Neuron (in vitro differentiated cells): ENCODE data around the gene CHAF1A.
A peak's percentile ranks its signal among the peaks of the same experiment; 100 is the strongest.

ENCODE experiments used
- H2AFZ ChIP-seq: one replicate; pipeline ENCODE4 v1.6.1; 2013; ENCODE audit warnings: low read depth, mild to moderate bottlenecking, inconsistent platforms, low read length, moderate library complexity
- H3K27me3 ChIP-seq: one replicate; pipeline ENCODE4 v1.6.1; 2013; ENCODE audit warnings: low read length; ENCODE audit not compliant: insufficient read depth
- H3K36me3 ChIP-seq: one replicate; pipeline ENCODE4 v1.6.1; 2013; ENCODE audit warnings: low read length; ENCODE audit not compliant: insufficient read depth
- H3K4me1 ChIP-seq: one replicate; pipeline ENCODE4 v1.6.1; 2013; ENCODE audit warnings: low read length; ENCODE audit not compliant: insufficient read depth
- H3K4me3 ChIP-seq: 2 replicates; pipeline ENCODE4 v1.5.1; 2013; ENCODE audit warnings: mild to moderate bottlenecking, low read length, moderate library complexity
- H3K9me3 ChIP-seq: one replicate; pipeline ENCODE4 v1.6.1; 2013; ENCODE audit warnings: low read length

The CHAF1A gene

GRCh38 chr19:4464815-4465581, 62.6 kb downstream of the CHAF1A start:
- Histone ChIP-seq H3K36me3 (no peaks in the 10 kb centered on the region), H3K4me1 (no peaks in the 10 kb centered on the region), H2AFZ (no peak overlapping the region), H3K9me3 (no peaks in the 10 kb centered on the region), H3K4me3 (no peak overlapping the region), H3K27me3 (no peaks in the 10 kb centered on the region)

GRCh38 chr19:4467835-4468234, 65.4 kb downstream of the CHAF1A start:
- no peaks in the 10 kb centered on the region for H3K36me3 ChIP-seq
- peaks cover 5% of the 10 kb centered on the region for H3K4me1 ChIP-seq
- no peaks in the 10 kb centered on the region for H3K27me3 ChIP-seq
- H3K9me3 ChIP-seq, result no peaks in the 10 kb centered on the region
- H3K4me3 ChIP-seq, result no peak overlapping the region
- H2AFZ ChIP-seq, result no peak overlapping the region

- Histone ChIP-seq H3K27me3 (no peaks in the 10 kb centered on the region), H3K4me3 (peak overlapping the region; percentile 83), H3K36me3 (peaks cover 12% of the 10 kb centered on the region), H3K9me3 (no peaks in the 10 kb centered on the region), H3K4me1 (peaks cover 25% of the 10 kb centered on the region), H2AFZ (peak overlapping the region; percentile 63)
Observed at GRCh38 chr19:4471403-4472173, 69.1 kb downstream of the CHAF1A start.

- H3K4me3 ChIP-seq, result peak within 1 kb of the TSS; percentile 83
- H3K27me3 ChIP-seq, result no peaks in the 10 kb centered on the region
- H2AFZ ChIP-seq, result peak within 1 kb of the TSS; percentile 63
- peaks cover 20% of the 10 kb centered on the region for H3K36me3 ChIP-seq
- peaks cover 25% of the 10 kb centered on the region for H3K4me1 ChIP-seq
- no peaks in the 10 kb centered on the region for H3K9me3 ChIP-seq
Observed at GRCh38 chr19:4472174-4472974, 69.9 kb downstream of the CHAF1A start, which contains the start of gene HDGFL2. Gene HDGFL2, plus strand, starts transcription at chr19:4472297. Its CDS starts 54 bp downstream, at chr19:4472351.

GRCh38 chr19:4473011-4473762, 70.7 kb downstream of the CHAF1A start:
- H3K4me3 ChIP-seq, result peak overlapping the region; percentile 67
- no peaks in the 10 kb centered on the region for H3K9me3 ChIP-seq
- H3K4me1 ChIP-seq, result peaks cover 25% of the 10 kb centered on the region
- no peak overlapping the region for H2AFZ ChIP-seq
- H3K36me3 ChIP-seq, result peaks cover 27% of the 10 kb centered on the region
- no peaks in the 10 kb centered on the region for H3K27me3 ChIP-seq

- Histone ChIP-seq H3K4me3 (peak overlapping the region; percentile 67), H3K9me3 (no peaks in the 10 kb centered on the region), H2AFZ (no peak overlapping the region), H3K4me1 (peaks cover 25% of the 10 kb centered on the region), H3K27me3 (no peaks in the 10 kb centered on the region), H3K36me3 (peaks cover 33% of the 10 kb centered on the region)
Observed at GRCh38 chr19:4473763-4474513, 71.5 kb downstream of the CHAF1A start.

GRCh38 chr19:4474514-4475022, 72.1 kb downstream of the CHAF1A start:
- Histone ChIP-seq H2AFZ (no peak overlapping the region), H3K27me3 (no peaks in the 10 kb centered on the region), H3K4me1 (peaks cover 25% of the 10 kb centered on the region), H3K36me3 (peaks cover 37% of the 10 kb centered on the region), H3K9me3 (no peaks in the 10 kb centered on the region), H3K4me3 (peak overlapping the region; percentile 67)

GRCh38 chr19:4477034-4477801, 74.8 kb downstream of the CHAF1A start:
- Histone ChIP-seq H3K36me3 (peaks cover 45% of the 10 kb centered on the region), H2AFZ (no peak overlapping the region), H3K9me3 (no peaks in the 10 kb centered on the region), H3K27me3 (no peaks in the 10 kb centered on the region), H3K4me3 (no peak overlapping the region), H3K4me1 (peaks cover 21% of the 10 kb centered on the region)

- Histone ChIP-seq H2AFZ (no peak overlapping the region), H3K4me1 (no peaks in the 10 kb centered on the region), H3K27me3 (no peaks in the 10 kb centered on the region), H3K9me3 (no peaks in the 10 kb centered on the region), H3K36me3 (peaks cover 42% of the 10 kb centered on the region), H3K4me3 (no peak overlapping the region)
Observed at GRCh38 chr19:4482721-4483364, 80.4 kb downstream of the CHAF1A start.

GRCh38 chr19:4483385-4483784, 80.9 kb downstream of the CHAF1A start:
- Histone ChIP-seq H3K9me3 (no peaks in the 10 kb centered on the region), H2AFZ (no peak overlapping the region), H3K4me3 (no peak overlapping the region), H3K4me1 (no peaks in the 10 kb centered on the region), H3K36me3 (peaks cover 41% of the 10 kb centered on the region), H3K27me3 (no peaks in the 10 kb centered on the region)

GRCh38 chr19:4487572-4487971, 85.1 kb downstream of the CHAF1A start:
- H3K27me3 ChIP-seq, result no peaks in the 10 kb centered on the region
- no peaks in the 10 kb centered on the region for H3K4me1 ChIP-seq
- H3K4me3 ChIP-seq, result no peak overlapping the region
- H3K36me3 ChIP-seq, result peaks cover 48% of the 10 kb centered on the region
- no peaks in the 10 kb centered on the region for H3K9me3 ChIP-seq
- no peak overlapping the region for H2AFZ ChIP-seq
